ENCODE results near the gene GLT6D1. TPM values are rescaled to one million over a fixed set of nuclear protein-coding genes. Genes with fewer than 3 reads are reported as not detected.

Gene GLT6D1
- total and polyA plus RNA-seq, 2 of the 4 experiments (the other 2 are of a cell fraction), result not detected

GRCh38 chr9:135615666-135616618, 23.4 kb downstream of the GLT6D1 start:
- POLR2A ChIA-PET (ENCODE audit: unreplicated experiment), result no interaction called here
- no peak overlapping the region for H2AK5ac ChIP-seq (ENCODE audit: low read depth, low read length)
- H3K27ac ChIP-seq (ENCODE audit: insufficient read depth, low read length), result no peak overlapping the region
- no peak overlapping the region for H3K56ac ChIP-seq (ENCODE audit: extremely low read depth, insufficient read depth, low read length)
- CTCF ChIA-PET, result no interaction called here
- no TSS peak for BruUV-seq (replicated peaks)
- H3K4ac ChIP-seq (ENCODE audit: low read depth, low read length), result no peak overlapping the region
- no peak overlapping the region for H3K4me3 ChIP-seq (ENCODE audit: insufficient read depth, low read depth, low read length)
- no peak overlapping the region for H3K18ac ChIP-seq (ENCODE audit: low read depth, low read length)
- ATAC-seq (ENCODE audit: low read depth) (no peak; the same call in 1 of the 2 replicates), DNase-seq (no peak)
- no peak overlapping the region for H4K5ac ChIP-seq (ENCODE audit: low read depth, low read length)
- H3K36me3 ChIP-seq (ENCODE audit: control insufficient read depth, insufficient read depth, low read length), result no peaks in the 10 kb centered on the region
- H4K20me1 ChIP-seq (ENCODE audit: insufficient read depth, low read length), result no peaks in the 10 kb centered on the region
- no peak overlapping the region for H2AK9ac ChIP-seq (replicated peaks; ENCODE audit: low read depth, low read length, poor library complexity)
- no peaks in the 10 kb centered on the region for H3K4me1 ChIP-seq (ENCODE audit: control insufficient read depth, insufficient read depth, low read length)
- intact Hi-C loops (cut with micrococcal nuclease) (no loop called here), dilution Hi-C loops (cut with HindIII; ENCODE audit: low sequenced_read_pairs, unreplicated experiment) (no loop called here), in situ Hi-C loops (cut with MboI; ENCODE audit: low sequenced_read_pairs) (loop anchor here (25.0 kb wide), 1 partner anchor 321 kb away; no protein-coding TSS in a partner anchor)
- no peak overlapping the region for H3K4me2 ChIP-seq (ENCODE audit: low read depth, low read length)
- no peaks in the 10 kb centered on the region; the same call in 1 of the 2 replicates for H3K27me3 ChIP-seq (ENCODE audit: control insufficient read depth, insufficient read depth, low read length)
- H2BK120ac ChIP-seq (ENCODE audit: low read depth, low read length), result no peak overlapping the region
- WGBS, 2 experiments (ENCODE audit: extremely low coverage in 2 of 2, insufficient read length in 1 of 2), result 41% methylated on average over 17 of the region's 31 CpGs; no CpG with 5 or more reads in 1 of the 2 experiments
- no peak overlapping the region for H3K23ac ChIP-seq (ENCODE audit: low read depth, low read length)
- no peak overlapping the region for H2BK15ac ChIP-seq (ENCODE audit: low read depth, low read length)
- H3K79me1 ChIP-seq (ENCODE audit: low read depth in 1 of 2, low read length in 2 of 2), result no peaks in the 10 kb centered on the region
- H4K91ac ChIP-seq (ENCODE audit: insufficient read depth, low read depth, low read length), result no peak overlapping the region
- H3K9ac ChIP-seq (ENCODE audit: low read depth, low read length), result no peak overlapping the region
- H2BK20ac ChIP-seq (ENCODE audit: low read depth, low read length), result no peak overlapping the region
- H2BK5ac ChIP-seq (ENCODE audit: low read depth, low read length, poor library complexity, severe bottlenecking), result no peak overlapping the region
- H4K8ac ChIP-seq (ENCODE audit: low read depth in 2 of 2, low read length in 2 of 2), result no peak overlapping the region
- TF ChIP-seq MXI1 (IDR thresholded peaks at IDR 0.05; ENCODE audit: borderline replicate concordance, low read depth, low read length) (no peak), MAZ (IDR thresholded peaks at IDR 0.05; ENCODE audit: borderline replicate concordance, low read depth, low read length) (no peak), POLR2A (IDR thresholded peaks at IDR 0.05; ENCODE audit: low read depth, low read length) (no peak), NFE2L2 (IDR thresholded peaks at IDR 0.05; ENCODE audit: low read depth, low read length) (no peak), USF2 (IDR thresholded peaks at IDR 0.05; ENCODE audit: low read depth, low read length) (no peak), RFX5 (IDR thresholded peaks at IDR 0.05; ENCODE audit: low read depth, low read length) (no peak), CEBPB (IDR thresholded peaks at IDR 0.05; ENCODE audit: low read depth, low read length) (no peak)
- no peak overlapping the region for H3K14ac ChIP-seq (replicated peaks; ENCODE audit: low read depth, low read length)
- no peak overlapping the region for H2AFZ ChIP-seq (replicated peaks; ENCODE audit: low read length, poor library complexity)
- H3K9me1 ChIP-seq (ENCODE audit: insufficient read depth, low read length), result no peaks in the 10 kb centered on the region
- no peaks in the 10 kb centered on the region for H3K9me3 ChIP-seq (ENCODE audit: control insufficient read depth, insufficient read depth, low read length)

All from IMR-90 (cell line).